Bronchial epithelial cell (primary cell): ENCODE measurements around the gene ANKRD26. TPM values are rescaled to one million over a fixed set of nuclear protein-coding genes. Genes with fewer than 3 reads are reported as not detected.

ENCODE experiments used
- DNase-seq: peaks from one replicate; pipeline ENCODE4 v3.0.0-alpha.2; 2010; ENCODE audit warnings: low read depth
- FAIRE-seq: peaks from 2 replicates; lab custom pipeline; 2011; peaks lifted over from hg19 to GRCh38; lab: Jason Lieb, UNC
- H3K27me3 ChIP-seq: 2 replicates; pipeline ENCODE4 v1.5.1; 2011; ENCODE audit warnings: low read length; ENCODE audit not compliant: control insufficient read depth, insufficient read depth
- H3K36me3 ChIP-seq: 2 replicates; pipeline ENCODE4 v1.5.1; 2011; ENCODE audit warnings: low read length; ENCODE audit not compliant: control insufficient read depth, insufficient read depth
- H3K4me3 ChIP-seq: 2 replicates; pipeline ENCODE4 v1.5.1; 2011; ENCODE audit warnings: mild to moderate bottlenecking, low read depth, low read length, control low read depth
- total RNA-seq: library from RNA; depleted of rRNA; stranded (reverse); fragments of >200 nt; gene quantifications from 2 replicates; pipeline ENCODE4 v1.2.1, GENCODE V29; 2014
- TF ChIP-seq, protein P1 (sequence below): IDR thresholded peaks from 2 replicates; pipeline ENCODE4 v1.5.1; 2011; ENCODE audit warnings: mild to moderate bottlenecking, moderate library complexity, low read length, control low read depth, inconsistent platforms; ENCODE audit not compliant: insufficient read depth, severe bottlenecking

The ANKRD26 gene
- total RNA-seq, 1 donor from 2014 or later: 2.9 TPM

DNA sequence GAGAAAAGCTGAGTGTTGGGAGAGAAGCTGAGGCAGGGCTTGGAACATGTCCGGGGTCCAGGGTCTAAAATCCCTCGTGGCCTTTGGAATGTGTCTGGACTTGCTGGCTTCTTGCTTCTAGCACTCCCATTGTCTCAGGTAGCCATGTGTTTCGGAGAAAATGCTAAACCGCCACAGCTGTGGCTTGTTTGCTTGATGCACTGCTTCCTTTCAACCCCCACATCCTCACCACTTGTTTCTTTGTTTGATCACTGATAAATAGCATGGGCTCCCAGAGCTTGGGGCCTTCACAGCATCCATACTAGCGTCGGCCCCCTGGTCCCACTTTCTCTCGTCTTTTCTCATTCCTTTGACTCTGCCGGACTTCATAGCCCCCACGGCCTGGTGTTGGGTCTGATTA, 102.7 kb downstream of the ANKRD26 start:
- H3K36me3 ChIP-seq: no peaks in the 10 kb centered on the region
- FAIRE-seq: peak; percentile 32

DNA sequence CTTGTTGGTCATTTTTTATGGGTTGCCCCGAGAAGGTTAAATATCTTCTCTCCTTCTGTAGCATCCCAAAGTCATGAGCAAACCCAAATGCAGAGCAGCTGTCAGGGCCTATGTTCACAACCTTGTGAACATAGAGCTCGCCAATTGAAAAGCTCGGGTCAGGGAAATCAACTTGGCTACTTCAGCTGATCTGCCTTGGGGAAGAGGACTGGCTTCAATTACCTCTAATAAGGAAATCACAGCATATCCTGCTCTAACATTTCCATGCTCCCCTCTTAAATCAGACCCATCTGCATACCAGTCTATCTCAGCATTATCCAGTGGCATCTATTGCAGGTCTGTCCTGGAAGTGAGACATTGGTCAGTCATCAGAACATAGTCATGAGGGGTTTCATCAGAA, 105.6 kb downstream of the ANKRD26 start:
- Histone ChIP-seq H3K36me3 (no peaks in the 10 kb centered on the region), H3K4me3 (no peak overlapping the region), H3K27me3 (no peaks in the 10 kb centered on the region)
- FAIRE-seq (no peak), DNase-seq (no peak)
- TF ChIP-seq, protein P1, sequence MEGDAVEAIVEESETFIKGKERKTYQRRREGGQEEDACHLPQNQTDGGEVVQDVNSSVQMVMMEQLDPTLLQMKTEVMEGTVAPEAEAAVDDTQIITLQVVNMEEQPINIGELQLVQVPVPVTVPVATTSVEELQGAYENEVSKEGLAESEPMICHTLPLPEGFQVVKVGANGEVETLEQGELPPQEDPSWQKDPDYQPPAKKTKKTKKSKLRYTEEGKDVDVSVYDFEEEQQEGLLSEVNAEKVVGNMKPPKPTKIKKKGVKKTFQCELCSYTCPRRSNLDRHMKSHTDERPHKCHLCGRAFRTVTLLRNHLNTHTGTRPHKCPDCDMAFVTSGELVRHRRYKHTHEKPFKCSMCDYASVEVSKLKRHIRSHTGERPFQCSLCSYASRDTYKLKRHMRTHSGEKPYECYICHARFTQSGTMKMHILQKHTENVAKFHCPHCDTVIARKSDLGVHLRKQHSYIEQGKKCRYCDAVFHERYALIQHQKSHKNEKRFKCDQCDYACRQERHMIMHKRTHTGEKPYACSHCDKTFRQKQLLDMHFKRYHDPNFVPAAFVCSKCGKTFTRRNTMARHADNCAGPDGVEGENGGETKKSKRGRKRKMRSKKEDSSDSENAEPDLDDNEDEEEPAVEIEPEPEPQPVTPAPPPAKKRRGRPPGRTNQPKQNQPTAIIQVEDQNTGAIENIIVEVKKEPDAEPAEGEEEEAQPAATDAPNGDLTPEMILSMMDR: no peak

More for the DNA sequence above, 102.7 kb downstream of the ANKRD26 start:
- H3K4me3 ChIP-seq: no peak overlapping the region
- no peak for DNase-seq
- no peaks in the 10 kb centered on the region for H3K27me3 ChIP-seq
- TF ChIP-seq, protein P1: no peak

DNA sequence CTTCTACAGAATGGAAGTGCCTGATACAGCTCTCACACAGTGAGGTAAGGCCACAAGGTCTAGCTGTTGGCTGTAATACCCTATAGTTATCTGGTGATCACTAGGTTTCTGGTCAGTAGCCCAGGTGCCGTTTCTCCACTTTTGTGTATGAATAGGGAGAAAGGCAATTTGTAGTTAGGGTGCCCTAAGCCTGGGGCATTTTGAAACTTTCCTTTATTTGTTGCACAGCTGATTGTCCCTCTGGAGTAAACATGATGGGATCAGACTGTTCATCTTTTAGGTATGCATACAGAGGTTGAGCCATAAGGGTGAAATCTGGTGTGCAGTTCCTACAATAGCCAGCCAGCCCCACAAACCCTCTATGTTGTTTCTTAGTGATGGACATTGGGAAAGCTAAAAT, 112.4 kb downstream of the ANKRD26 start:
- TF ChIP-seq, protein P1: no peak
- no peak for FAIRE-seq
- Histone ChIP-seq H3K27me3 (no peaks in the 10 kb centered on the region), H3K36me3 (no peaks in the 10 kb centered on the region), H3K4me3 (no peak overlapping the region)
- no peak for DNase-seq

DNA sequence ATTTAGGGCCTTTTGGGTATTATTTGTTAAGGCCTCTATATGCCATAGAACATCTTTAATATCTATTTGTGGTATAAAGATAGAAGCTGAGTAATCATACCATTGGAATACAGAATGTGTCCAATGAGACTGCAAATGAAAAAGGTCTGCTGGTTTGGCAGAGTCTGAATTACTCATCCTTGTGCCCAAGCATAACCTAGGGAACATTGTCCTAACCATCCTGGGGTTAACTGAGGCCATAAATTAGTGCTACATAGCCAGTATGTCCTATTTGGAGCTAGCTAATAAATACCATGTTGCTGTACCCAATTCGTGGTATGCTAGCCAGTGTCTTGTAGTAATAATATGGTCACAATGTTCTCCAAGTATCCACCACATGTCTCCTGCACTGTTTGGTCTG, 117.1 kb downstream of the ANKRD26 start:
- TF ChIP-seq, protein P1: no peak
- DNase-seq (no peak), FAIRE-seq (no peak)
- Histone ChIP-seq H3K36me3 (no peaks in the 10 kb centered on the region), H3K4me3 (no peak overlapping the region), H3K27me3 (no peaks in the 10 kb centered on the region)

DNA sequence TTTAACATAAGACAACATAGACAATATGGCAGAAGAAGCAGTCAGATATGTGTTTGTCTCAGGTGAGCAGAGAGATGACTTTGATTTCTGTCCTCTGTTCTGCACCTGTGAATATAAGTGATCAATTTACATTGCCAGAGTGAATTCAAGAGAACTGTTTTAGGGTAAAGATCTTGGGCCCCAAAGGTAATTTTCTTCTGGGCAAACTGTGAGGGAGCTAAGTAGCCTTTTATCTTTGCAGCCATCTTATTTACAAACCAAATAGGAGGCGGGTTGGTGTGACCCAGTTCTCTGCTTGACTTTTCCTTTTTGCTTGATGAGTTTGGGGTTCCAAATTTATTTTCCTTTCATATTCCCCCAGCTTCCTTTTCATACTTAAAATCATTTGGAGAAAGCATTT, 118.2 kb downstream of the ANKRD26 start:
- TF ChIP-seq, protein P1: no peak
- Histone ChIP-seq H3K27me3 (no peaks in the 10 kb centered on the region), H3K36me3 (no peaks in the 10 kb centered on the region), H3K4me3 (no peak overlapping the region)
- FAIRE-seq (no peak), DNase-seq (no peak)

DNA sequence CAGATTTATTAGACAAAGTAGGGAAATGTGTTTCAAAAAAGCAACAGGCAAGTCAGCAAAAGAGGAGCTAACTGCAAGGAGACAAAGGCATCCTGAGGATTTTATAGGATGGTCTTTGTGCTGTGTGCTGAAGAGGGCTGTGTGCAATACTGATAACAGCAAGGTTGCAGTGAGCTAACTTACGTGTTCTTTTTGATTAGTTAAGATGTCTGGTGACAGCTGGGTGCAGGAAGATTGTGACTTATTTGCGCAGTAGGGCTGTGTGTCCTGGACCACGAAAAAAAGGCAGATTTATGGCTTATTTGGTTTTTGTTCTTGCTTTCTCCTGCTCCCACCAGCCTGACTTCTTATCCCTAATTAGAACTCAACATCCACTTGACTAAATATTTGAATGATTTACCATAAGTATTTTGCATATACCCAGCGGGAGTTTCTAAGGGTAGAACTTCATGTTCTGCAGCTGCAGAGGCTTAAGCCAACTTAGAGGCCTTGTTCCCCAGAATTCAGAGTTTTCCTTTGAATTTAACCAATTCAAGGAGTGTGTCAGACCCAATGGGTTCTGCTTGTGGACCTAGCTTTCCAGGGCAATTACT, 119.0 kb downstream of the ANKRD26 start:
- DNase-seq (no peak), FAIRE-seq (no peak)
- no peak overlapping the region for H3K4me3 ChIP-seq
- H3K27me3 ChIP-seq: no peaks in the 10 kb centered on the region
- H3K36me3 ChIP-seq: no peaks in the 10 kb centered on the region
- TF ChIP-seq, protein P1: no peak
